ENCODE results near the gene NFATC1. TPM values are rescaled to one million over a fixed set of nuclear protein-coding genes. Genes with fewer than 3 reads are reported as not detected.

NFATC1 gene
- total RNA-seq, 4 donors from 2014 or later: 14.0 to 22.4 (median 15.0) TPM

DNA sequence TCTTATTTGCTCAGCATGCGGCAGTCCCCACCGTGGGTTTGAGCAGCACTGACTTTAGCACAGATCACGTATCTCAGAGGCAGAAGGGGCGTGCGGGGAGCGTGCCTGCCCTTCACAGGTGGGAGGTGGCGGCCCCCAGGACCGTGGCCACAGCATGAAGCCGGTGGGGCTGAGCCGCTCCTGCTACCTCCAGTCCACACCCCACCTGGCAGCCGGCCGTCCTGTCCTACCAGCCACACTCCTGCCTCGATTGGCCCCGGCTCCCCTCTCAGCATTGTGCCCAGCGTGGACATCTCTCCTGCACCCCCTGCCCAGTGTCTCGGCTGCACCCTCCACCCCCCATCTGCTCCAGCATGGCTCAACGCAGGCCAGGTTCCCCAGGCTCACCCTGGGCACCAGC is 73.6 kb downstream of the NFATC1 start:
- no peak for DNase-seq (ENCODE audit: low spot score in 2 of 2)

DNA sequence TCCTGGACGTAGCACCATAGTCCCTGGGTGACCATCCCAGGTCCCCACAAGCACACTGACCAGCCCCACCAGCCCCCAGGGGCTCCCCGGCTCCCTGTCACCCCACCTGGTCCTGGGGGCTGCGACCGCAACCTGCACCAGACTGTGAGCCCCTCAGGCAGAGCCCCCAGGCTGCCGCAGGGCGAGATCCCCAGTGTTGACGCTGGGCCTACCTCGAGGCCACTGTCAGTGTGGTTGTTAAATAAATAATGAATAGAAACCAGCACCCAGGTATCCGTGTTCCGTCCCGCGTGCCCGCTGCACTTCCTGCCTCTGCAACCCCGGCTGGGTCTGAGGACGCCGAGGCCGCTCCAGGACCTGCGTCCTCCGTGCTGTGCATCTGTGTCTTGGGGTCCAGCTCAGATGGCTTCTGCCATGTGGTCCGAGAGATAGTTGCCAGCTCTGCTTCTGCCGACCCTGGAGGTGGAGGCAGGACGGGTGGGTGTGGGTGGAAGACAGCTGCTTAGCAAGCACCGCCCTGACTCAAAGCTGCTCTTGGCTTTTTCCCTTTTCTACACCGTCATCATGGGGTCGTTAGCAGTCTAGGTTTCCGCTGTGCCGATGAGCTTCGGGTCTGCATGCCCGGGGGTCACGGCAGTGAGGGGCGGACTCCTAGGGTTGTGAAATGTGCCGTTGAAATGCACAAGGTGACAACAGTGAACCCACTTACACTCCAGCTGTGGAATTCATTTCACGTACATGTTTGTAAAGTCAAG is 74.2 kb downstream of the NFATC1 start:
- TF ChIP-seq, protein P1, sequence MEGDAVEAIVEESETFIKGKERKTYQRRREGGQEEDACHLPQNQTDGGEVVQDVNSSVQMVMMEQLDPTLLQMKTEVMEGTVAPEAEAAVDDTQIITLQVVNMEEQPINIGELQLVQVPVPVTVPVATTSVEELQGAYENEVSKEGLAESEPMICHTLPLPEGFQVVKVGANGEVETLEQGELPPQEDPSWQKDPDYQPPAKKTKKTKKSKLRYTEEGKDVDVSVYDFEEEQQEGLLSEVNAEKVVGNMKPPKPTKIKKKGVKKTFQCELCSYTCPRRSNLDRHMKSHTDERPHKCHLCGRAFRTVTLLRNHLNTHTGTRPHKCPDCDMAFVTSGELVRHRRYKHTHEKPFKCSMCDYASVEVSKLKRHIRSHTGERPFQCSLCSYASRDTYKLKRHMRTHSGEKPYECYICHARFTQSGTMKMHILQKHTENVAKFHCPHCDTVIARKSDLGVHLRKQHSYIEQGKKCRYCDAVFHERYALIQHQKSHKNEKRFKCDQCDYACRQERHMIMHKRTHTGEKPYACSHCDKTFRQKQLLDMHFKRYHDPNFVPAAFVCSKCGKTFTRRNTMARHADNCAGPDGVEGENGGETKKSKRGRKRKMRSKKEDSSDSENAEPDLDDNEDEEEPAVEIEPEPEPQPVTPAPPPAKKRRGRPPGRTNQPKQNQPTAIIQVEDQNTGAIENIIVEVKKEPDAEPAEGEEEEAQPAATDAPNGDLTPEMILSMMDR (IDR thresholded peaks at IDR 0.05): no peak
- no peak for TF ChIP-seq POLR2A (IDR thresholded peaks at IDR 0.05)
- WGBS, 2 donors: 85 to 86% methylated on average over 33 of the region's 33 CpGs
- H3K4me3 ChIP-seq (ENCODE audit: low read depth, poor library complexity, severe bottlenecking): no peak overlapping the region
- DNase-seq (ENCODE audit: low spot score in 2 of 2): no peak
- intact Hi-C loops (cut with DNase I; ENCODE audit: low total_unique reads): no loop called here

More for the DNA sequence above, 73.6 kb downstream of the NFATC1 start:
- intact Hi-C loops (cut with DNase I; ENCODE audit: low total_unique reads): no loop called here
- TF ChIP-seq, protein P1 (IDR thresholded peaks at IDR 0.05): no peak
- no peak for TF ChIP-seq POLR2A (IDR thresholded peaks at IDR 0.05)
- 89 to 92% methylated on average over 17 of the region's 17 CpGs for WGBS, 2 donors
- H3K4me3 ChIP-seq (ENCODE audit: low read depth, poor library complexity, severe bottlenecking): no peak overlapping the region

DNA sequence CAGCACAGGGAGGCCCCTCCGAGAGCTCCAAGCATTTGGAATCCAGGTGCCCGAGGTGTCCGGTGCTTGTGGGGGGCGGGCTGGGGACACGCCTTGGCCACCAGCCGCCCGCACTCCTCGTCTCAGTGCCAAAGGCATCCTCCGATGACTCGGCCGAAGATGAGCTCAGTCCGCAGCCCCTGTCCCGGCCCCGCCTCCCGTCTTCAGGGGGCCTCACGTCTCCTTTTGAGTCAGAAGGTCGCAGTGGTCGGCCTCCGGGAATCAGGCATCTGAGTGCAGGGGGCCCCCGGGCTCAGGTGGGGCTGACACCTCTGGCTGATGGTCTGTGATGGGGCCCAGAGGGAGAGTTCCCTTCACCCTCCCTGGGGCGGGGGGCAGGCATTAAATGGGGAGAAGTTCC is 74.8 kb downstream of the NFATC1 start:
- intact Hi-C loops (cut with DNase I; ENCODE audit: low total_unique reads): no loop called here
- WGBS, 2 donors: 66 to 68% methylated on average over 21 of the region's 21 CpGs
- TF ChIP-seq, protein P1 (IDR thresholded peaks at IDR 0.05): no peak
- no peak for TF ChIP-seq POLR2A (IDR thresholded peaks at IDR 0.05)
- H3K4me3 ChIP-seq (ENCODE audit: low read depth, poor library complexity, severe bottlenecking): no peak overlapping the region
- no peak for DNase-seq (ENCODE audit: low spot score in 2 of 2)

DNA sequence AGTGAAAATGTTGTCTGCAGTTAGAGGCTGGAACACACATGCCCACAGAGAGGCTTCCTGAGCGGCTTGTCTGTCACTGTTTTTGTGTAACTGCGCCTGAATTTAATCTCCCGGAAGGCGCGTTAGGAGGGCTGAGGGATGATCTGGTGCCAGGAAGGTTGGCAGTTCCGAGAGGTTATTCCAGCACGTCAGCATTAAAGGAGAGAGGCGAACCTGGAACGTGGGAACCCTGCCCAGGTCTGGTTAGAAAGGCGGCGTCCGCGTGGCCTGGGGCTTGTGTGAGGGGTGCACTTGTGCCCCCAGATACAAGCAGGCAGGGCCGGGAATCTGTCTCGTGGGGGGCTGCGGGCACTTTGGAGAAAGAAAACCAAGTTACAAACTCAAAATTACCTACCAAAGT is 75.3 kb downstream of the NFATC1 start:
- no peak overlapping the region for H3K4me3 ChIP-seq (ENCODE audit: low read depth, poor library complexity, severe bottlenecking)

DNA sequence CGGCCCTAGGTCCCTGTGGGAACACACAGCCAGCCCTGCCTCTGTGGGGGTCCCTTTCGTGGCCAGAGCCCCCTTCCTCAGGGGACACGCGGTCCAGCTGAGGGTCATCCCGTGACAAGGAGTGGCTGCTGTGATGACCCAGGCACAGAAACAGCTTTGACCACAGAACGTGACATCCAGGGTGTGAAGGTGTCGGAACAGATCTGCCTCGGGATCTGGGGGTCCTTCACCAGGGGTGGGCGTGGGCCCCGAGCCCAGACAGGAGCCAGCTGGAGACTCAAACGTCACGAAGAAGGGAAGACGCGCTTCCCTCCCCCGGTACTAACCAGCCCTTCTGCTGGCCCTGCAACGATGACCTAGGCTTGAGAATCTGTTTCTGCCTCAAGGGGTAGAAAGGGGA is 75.9 kb downstream of the NFATC1 start:
- no peak overlapping the region for H3K4me3 ChIP-seq (ENCODE audit: low read depth, poor library complexity, severe bottlenecking)
- no peak for TF ChIP-seq POLR2A (IDR thresholded peaks at IDR 0.05)
- TF ChIP-seq, protein P1 (IDR thresholded peaks at IDR 0.05): no peak
- intact Hi-C loops (cut with DNase I; ENCODE audit: low total_unique reads): no loop called here
- no peak for DNase-seq (ENCODE audit: low spot score in 2 of 2)
- WGBS, 2 donors: 82 to 88% methylated on average over 16 of the region's 16 CpGs

More for the DNA sequence above, 75.3 kb downstream of the NFATC1 start:
- intact Hi-C loops (cut with DNase I; ENCODE audit: low total_unique reads): no loop called here
- no peak for TF ChIP-seq POLR2A (IDR thresholded peaks at IDR 0.05)
- TF ChIP-seq, protein P1 (IDR thresholded peaks at IDR 0.05): no peak
- DNase-seq (ENCODE audit: low spot score in 2 of 2): no peak
- whole genome bisulfite sequencing, 2 donors: 60 to 66% methylated on average over 16 of the region's 16 CpGs

DNA sequence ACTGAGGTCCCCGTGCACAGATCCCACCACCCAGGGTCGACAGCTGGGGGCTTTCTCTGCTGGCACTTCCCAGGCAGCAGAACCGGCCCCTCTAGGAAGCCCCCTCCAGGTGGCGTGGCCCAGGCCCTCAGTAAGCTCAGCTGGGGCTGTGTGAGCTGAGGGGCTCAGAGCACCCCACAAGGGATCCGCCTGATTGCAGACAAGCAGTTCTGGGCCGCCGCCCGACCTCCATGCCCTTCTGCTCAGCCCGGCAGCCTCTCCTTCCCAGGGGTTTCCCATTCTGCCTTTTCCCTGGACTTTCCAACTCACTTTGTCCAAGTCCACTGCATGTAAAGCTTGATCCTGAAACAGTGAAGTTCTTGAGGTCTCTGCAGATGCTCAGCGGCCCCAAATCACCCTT is 76.4 kb downstream of the NFATC1 start:
- 93 to 99% methylated on average over 10 of the region's 10 CpGs for WGBS, 2 donors
- H3K4me3 ChIP-seq (ENCODE audit: low read depth, poor library complexity, severe bottlenecking): no peak overlapping the region
- intact Hi-C loops (cut with DNase I; ENCODE audit: low total_unique reads): no loop called here
- DNase-seq (ENCODE audit: low spot score in 2 of 2): no peak
- TF ChIP-seq POLR2A (IDR thresholded peaks at IDR 0.05): no peak
- TF ChIP-seq, protein P1 (IDR thresholded peaks at IDR 0.05): no peak
